HCT116 (cell line): Measurements from ENCODE around the gene TNKS1BP1. TPM values are rescaled to one million over a fixed set of nuclear protein-coding genes. Genes with fewer than 3 reads are reported as not detected.

Source experiments
- ATAC-seq: fragments of 200-7000 bp; cut with Tn5 transposase; 2 replicates; pipeline ENCODE4 v1.9.1; 2020; ENCODE audit warnings: mild to moderate bottlenecking, moderate library complexity
- BruUV-seq: library from RNA; stranded (reverse); fragments of 400-500 nt; replicated peaks from 2 replicates; lab custom pipeline; 2021; lab: Mats Ljungman, UMichigan
- CTCF ChIA-PET: fragments of 300-600 bp; sonication (Branson Sonifier 250); formaldehyde crosslinking; loops from one replicate; lab custom pipeline; 2021; ENCODE audit warnings: antibody characterized with exemption; lab: Charles Lee
- POLR2A ChIA-PET: fragments of 300-600, 350-600 bp; sonication (Branson Sonifier 250); formaldehyde crosslinking; loops from one replicate; lab custom pipeline; 2021; ENCODE audit warnings: antibody characterized with exemption; lab: Charles Lee
- RAD21 ChIA-PET, 2 experiments: fragments of 300-600 bp; sonication (Branson Sonifier 250); formaldehyde crosslinking; loops; one replicate each; lab custom pipeline; 2023; ENCODE audit warnings: low total read pairs in 2 of 2; ENCODE audit not compliant: uncharacterized antibody in 2 of 2, unreplicated experiment in 2 of 2, low non-redundant PET in 1 of 2; lab: Charles Lee
- DNase-seq: peaks from one replicate; pipeline ENCODE4 v3.0.0-alpha.2; 2010; ENCODE audit warnings: low read depth, low spot score
- H2AFZ ChIP-seq: fragments of 200-600 bp; shearing (Covaris generic), sonication (generic); 2 replicates; pipeline ENCODE4 v1.6.1; 2017; ENCODE audit warnings: low read depth, mixed run types, mixed read lengths, antibody characterized with exemption, low read length; ENCODE audit not compliant: poor library complexity, severe bottlenecking
- H3K27ac ChIP-seq: 2 replicates; pipeline ENCODE4 v1.5.1; 2012; ENCODE audit warnings: low read depth, low read length
- H3K27me3 ChIP-seq: fragments of 200-600 bp; sonication (generic); 2 replicates; pipeline ENCODE4 v1.6.1; 2016; ENCODE audit warnings: mixed run types, low read length, mixed read lengths; ENCODE audit not compliant: insufficient read depth
- H3K36me3 ChIP-seq, 2 experiments: fragments of 200-500 bp in 1 of 2; fragments of 200-600 bp in 1 of 2; sonication (Bioruptor generic) in 1 of 2; sonication (generic) in 1 of 2; 2 replicates each; pipeline versions ENCODE4 v1.5.1 to v1.6.1; 2014 to 2016; ENCODE audit warnings: low read length in 2 of 2, inconsistent platforms in 1 of 2, mixed read lengths in 1 of 2, mixed run types in 1 of 2; ENCODE audit not compliant: insufficient read depth in 2 of 2, control insufficient read depth in 1 of 2
- H3K4me1 ChIP-seq, 2 experiments: fragments of 200-600 bp in 1 of 2; sonication (generic) in 1 of 2; 2 replicates each; pipeline versions ENCODE4 v1.5.1 to v1.6.1; 2012 to 2017; ENCODE audit warnings: low read length in 2 of 2, inconsistent platforms in 1 of 2, mild to moderate bottlenecking in 1 of 2, mixed read lengths in 1 of 2, mixed run types in 1 of 2, moderate library complexity in 1 of 2; ENCODE audit not compliant: insufficient read depth in 2 of 2, control insufficient read depth in 1 of 2
- H3K4me2 ChIP-seq: fragments of 200-600 bp; sonication (generic); 2 replicates; pipeline ENCODE4 v1.6.1; 2017; ENCODE audit warnings: mixed run types, low read length, mixed read lengths
- H3K4me3 ChIP-seq, 2 experiments: fragments of 200-600 bp in 1 of 2; sonication (generic) in 1 of 2; replicated peaks in 1 of 2; 2 replicates each; pipeline ENCODE4 v1.5.1; 2011 to 2016; ENCODE audit warnings: low read length in 2 of 2, control low read depth in 1 of 2, low read depth in 1 of 2, mild to moderate bottlenecking in 1 of 2, mixed read lengths in 1 of 2, mixed run types in 1 of 2
- H3K79me2 ChIP-seq: fragments of 200-600 bp; sonication (generic); 2 replicates; pipeline ENCODE4 v1.6.1; 2017; ENCODE audit warnings: mild to moderate bottlenecking, mixed run types, low read length, moderate library complexity, mixed read lengths; ENCODE audit not compliant: insufficient read depth
- H3K9ac ChIP-seq: fragments of 200-600 bp; sonication (generic); 2 replicates; pipeline ENCODE4 v1.6.1; 2016; ENCODE audit warnings: low read length, mixed read lengths
- H3K9me2 ChIP-seq: fragments of 200-600 bp; sonication (generic), shearing (Covaris generic); 2 replicates; pipeline ENCODE4 v1.6.1; 2017; ENCODE audit warnings: mixed run types, mild to moderate bottlenecking, moderate library complexity; ENCODE audit not compliant: insufficient read depth
- H3K9me3 ChIP-seq, 2 experiments: fragments of 200-500 bp in 1 of 2; fragments of 200-600 bp in 1 of 2; sonication (Bioruptor generic) in 1 of 2; sonication (generic) in 1 of 2; 2 replicates each; pipeline ENCODE4 v1.6.1; 2014 to 2017; ENCODE audit warnings: low read length in 2 of 2, mixed read lengths in 2 of 2, inconsistent platforms in 1 of 2, low read depth in 1 of 2, mild to moderate bottlenecking in 1 of 2, mixed run types in 1 of 2, moderate library complexity in 1 of 2; ENCODE audit not compliant: control insufficient read depth in 1 of 2, insufficient read depth in 1 of 2
- H4K20me1 ChIP-seq: fragments of 200-600 bp; sonication (generic), shearing (Covaris generic); 2 replicates; pipeline ENCODE4 v1.6.1; 2017; ENCODE audit warnings: mixed run types, mild to moderate bottlenecking, moderate library complexity; ENCODE audit not compliant: insufficient read depth
- CBX3 ChIP-seq: IDR thresholded peaks from 2 replicates; pipeline ENCODE4 v1.6.1; 2012; ENCODE audit warnings: low read depth
- EZH2 ChIP-seq: fragments of 200-600 bp; sonication (generic); IDR thresholded peaks from 2 replicates; pipeline ENCODE4 v1.6.1; 2017; ENCODE audit warnings: antibody characterized with exemption, mixed run types
- FOSL1 ChIP-seq: IDR thresholded peaks from 2 replicates; pipeline ENCODE4 v1.6.1; 2012; ENCODE audit warnings: low read depth
- JUND ChIP-seq: IDR thresholded peaks from 2 replicates; pipeline ENCODE4 v1.6.1; 2012
- RAD21 ChIP-seq: IDR thresholded peaks from 2 replicates; pipeline ENCODE4 v1.6.1; 2012; ENCODE audit warnings: low read depth, mild to moderate bottlenecking
- TCF7L2 ChIP-seq: IDR thresholded peaks from 2 replicates; pipeline ENCODE4 v1.7.0; 2011; ENCODE audit warnings: borderline replicate concordance, inconsistent platforms; ENCODE audit not compliant: insufficient read depth, insufficient read length; ENCODE audit errors: extremely low read depth
- YY1 ChIP-seq: IDR thresholded peaks from 2 replicates; pipeline ENCODE4 v1.6.1; 2011; ENCODE audit warnings: low read length, low read depth, moderate library complexity, mild to moderate bottlenecking; ENCODE audit not compliant: insufficient replicate concordance; ENCODE audit errors: extremely low read depth
- intact Hi-C: fragments of 100-400 bp; cut with micrococcal nuclease; formaldehyde crosslinking; loops from 2 replicates; pipeline ENCODE4 v1.10.0; 2022
- total RNA-seq: library from RNA; stranded (reverse); gene quantifications from one replicate; pipeline ENCODE4 v1.2.1, GENCODE V29; 2021; ENCODE audit not compliant: unreplicated experiment

Gene TNKS1BP1
- total RNA-seq, 1 experiment from 2014 or later: 77.6 TPM

DNA sequence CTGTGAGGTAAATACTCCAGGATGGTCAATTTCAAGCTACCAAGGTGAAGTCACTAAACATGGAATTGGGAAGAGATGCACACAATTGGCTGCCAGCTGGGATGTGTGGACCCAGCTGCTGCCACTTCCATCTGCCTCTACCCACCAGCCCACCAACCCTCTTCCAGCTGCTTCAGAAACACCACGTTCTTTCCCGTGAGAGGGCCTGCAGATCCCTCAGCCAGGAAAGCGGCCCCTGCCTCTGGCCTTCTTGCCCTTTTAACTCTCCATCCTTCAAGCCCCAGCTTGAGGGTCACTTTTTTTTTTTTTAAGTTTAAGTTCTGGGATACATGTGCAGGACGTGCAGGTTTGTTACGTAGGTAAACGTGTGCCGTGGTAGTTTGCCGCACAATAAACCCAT is 36.2 kb upstream of the TNKS1BP1 start:
- Histone ChIP-seq H3K9me2 (no peaks in the 10 kb centered on the region), H3K4me3 (no peak overlapping the region), H3K79me2 (no peaks in the 10 kb centered on the region), H3K9ac (no peak overlapping the region), H3K27me3 (0 out of 2 replicates have a peak, but pooled peaks cover 5% of the 10 kb centered on the region), H2AFZ (no peak overlapping the region), H3K9me3 (no peaks in the 10 kb centered on the region), H3K36me3 (no peaks in the 10 kb centered on the region), H3K4me1 (no peaks in the 10 kb centered on the region), H3K4me2 (no peak overlapping the region), H3K27ac (no peak overlapping the region), H4K20me1 (no peaks in the 10 kb centered on the region)
- POLR2A ChIA-PET: interaction anchor here (1.5 kb wide), 1 partner anchor 9 kb away, joined by 3 read pairs; no protein-coding TSS in a partner anchor
- intact Hi-C loops: no loop called here
- RAD21 ChIA-PET: no interaction called here
- ATAC-seq (no peak), DNase-seq (no peak)
- BruUV-seq: no TSS peak
- TF ChIP-seq RAD21 (no peak), YY1 (no peak), EZH2 (no peak), FOSL1 (no peak), TCF7L2 (no peak)
- CTCF ChIA-PET: interaction anchor here (1.0 kb wide), 1 partner anchor 11 kb away, joined by 3 read pairs; no protein-coding TSS in a partner anchor

DNA sequence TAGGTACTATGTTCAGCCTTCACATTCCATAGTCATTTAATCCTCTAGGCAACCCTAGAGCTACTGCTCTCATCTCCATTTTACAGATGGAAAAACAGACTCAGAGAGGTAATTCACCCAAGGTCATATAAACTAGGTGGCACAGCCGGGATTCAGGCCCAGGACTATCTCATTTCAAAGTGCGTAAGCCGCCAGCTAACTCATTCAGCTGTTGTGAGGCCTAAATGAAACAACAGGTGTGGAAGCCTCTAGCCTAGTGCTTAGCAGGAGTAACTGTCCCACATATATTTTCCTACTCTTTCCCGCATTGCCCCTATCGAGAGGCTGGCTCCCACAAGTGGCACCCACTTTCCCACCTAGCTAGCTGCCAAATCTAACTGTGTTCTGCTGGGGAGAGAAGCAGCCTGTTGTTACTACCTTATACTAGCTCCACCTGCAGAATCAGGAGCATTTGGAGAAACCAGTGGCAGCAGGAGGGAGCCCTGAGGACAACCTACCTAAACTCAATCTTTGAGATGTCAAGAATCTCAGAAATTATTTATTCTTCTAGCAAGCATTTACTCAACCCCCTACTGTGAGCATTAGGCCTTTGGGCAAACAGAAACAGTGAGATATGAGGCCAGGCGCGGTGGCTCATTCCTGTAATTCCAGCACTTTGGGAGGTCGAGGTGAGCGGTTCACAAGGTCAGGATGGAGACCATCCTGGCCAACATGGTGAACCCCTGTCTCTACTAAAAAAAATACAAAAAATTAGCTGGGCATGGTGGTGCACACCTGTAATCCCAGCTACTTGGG is 35.3 kb upstream of the TNKS1BP1 start:
- no peak for ATAC-seq
- CTCF ChIA-PET: interaction anchor here (1.0 kb wide), 1 partner anchor 10 kb away, joined by 3 read pairs; no protein-coding TSS in a partner anchor

More for the DNA sequence above, 35.3 kb upstream of the TNKS1BP1 start:
- no peaks in the 10 kb centered on the region for H3K4me1 ChIP-seq
- no peak for DNase-seq
- H2AFZ ChIP-seq: no peak overlapping the region
- no peaks in the 10 kb centered on the region for H3K9me3 ChIP-seq
- ChIA-PET RAD21 (no interaction called here), POLR2A (interaction anchor here (1.5 kb wide), 1 partner anchor 8 kb away, joined by 3 read pairs; no protein-coding TSS in a partner anchor)
- H3K27ac ChIP-seq: no peak overlapping the region
- BruUV-seq: no TSS peak
- no peaks in the 10 kb centered on the region for H4K20me1 ChIP-seq
- no peak overlapping the region for H3K4me3 ChIP-seq
- H3K79me2 ChIP-seq: no peaks in the 10 kb centered on the region
- H3K4me2 ChIP-seq: no peak overlapping the region
- TF ChIP-seq TCF7L2 (no peak), JUND (no peak), CBX3 (no peak)
- H3K27me3 ChIP-seq: 0 out of 2 replicates have a peak, but pooled peaks cover 5% of the 10 kb centered on the region
- H3K9me2 ChIP-seq: no peaks in the 10 kb centered on the region
- intact Hi-C loops: no loop called here
- no peak overlapping the region for H3K9ac ChIP-seq
- H3K36me3 ChIP-seq: no peaks in the 10 kb centered on the region
